T47D (cell line): ENCODE measurements around the gene DAPL1.

Experiments
- DNase-seq, 2 experiments: peaks; one replicate each; pipeline versions ENCODE4 v3.0.0 to v3.0.0-alpha.2; 2011 to 2012; ENCODE audit warnings: low read depth in 1 of 2, low spot score in 1 of 2
- JUND ChIP-seq: IDR thresholded peaks from 2 replicates; pipeline ENCODE4 v1.6.1; 2012; ENCODE audit warnings: low read depth
- in situ Hi-C: cut with HindIII; loops from 2 replicates; pipeline ENCODE4 v1.10.0; 2016; ENCODE audit warnings: low sequenced_read_pairs, low pct_unique_long_range_greater_than_20kb

Gene DAPL1

GRCh38 chr2:158782616-158783015 is 12.5 kb upstream of the DAPL1 start:
- TF ChIP-seq JUND = no peak
- in situ Hi-C loops = no loop called here
- no peak for DNase-seq

- DNase-seq = peak in 1 of 2 experiments; percentile 10
- in situ Hi-C loops = no loop called here
Measured at GRCh38 chr2:158783923-158784322, 11.2 kb upstream of the DAPL1 start.

GRCh38 chr2:158786897-158787296 is 8.2 kb upstream of the DAPL1 start:
- no peak for TF ChIP-seq JUND
- in situ Hi-C loops = no loop called here
- no peak for DNase-seq

More at GRCh38 chr2:158783923-158784322, 11.2 kb upstream of the DAPL1 start:
- no peak for TF ChIP-seq JUND

- in situ Hi-C loops = no loop called here
- TF ChIP-seq JUND = no peak
- no peak for DNase-seq
Measured at GRCh38 chr2:158788951-158789350, 6.2 kb upstream of the DAPL1 start.

- no peak for TF ChIP-seq JUND
- in situ Hi-C loops = no loop called here
- no peak for DNase-seq
Measured at GRCh38 chr2:158796652-158797051, 1.5 kb downstream of the DAPL1 start.

- in situ Hi-C loops = no loop called here
- TF ChIP-seq JUND = no peak
- DNase-seq = no peak
Measured at GRCh38 chr2:158797963-158798700, 3.0 kb downstream of the DAPL1 start.

GRCh38 chr2:158799181-158799580 is 4.1 kb downstream of the DAPL1 start:
- DNase-seq = no peak
- TF ChIP-seq JUND = no peak
- in situ Hi-C loops = no loop called here

- DNase-seq = no peak
- in situ Hi-C loops = no loop called here
- no peak for TF ChIP-seq JUND
Measured at GRCh38 chr2:158803506-158803905, 8.4 kb downstream of the DAPL1 start.

- in situ Hi-C loops = no loop called here
- no peak for TF ChIP-seq JUND
- DNase-seq = no peak
Measured at GRCh38 chr2:158805255-158805654, 10.1 kb downstream of the DAPL1 start.

GRCh38 chr2:158805936-158806335 is 10.8 kb downstream of the DAPL1 start:
- DNase-seq = no peak
- no peak for TF ChIP-seq JUND
- in situ Hi-C loops = no loop called here

GRCh38 chr2:158806941-158807340 is 11.8 kb downstream of the DAPL1 start:
- in situ Hi-C loops = no loop called here
- no peak for TF ChIP-seq JUND
- DNase-seq = no peak

- no peak for DNase-seq
- TF ChIP-seq JUND = no peak
- in situ Hi-C loops = no loop called here
Measured at GRCh38 chr2:158808426-158808825, 13.3 kb downstream of the DAPL1 start.

- in situ Hi-C loops = no loop called here
- TF ChIP-seq JUND = no peak
- no peak for DNase-seq
Measured at GRCh38 chr2:158809816-158810215, 14.7 kb downstream of the DAPL1 start.
